HUDEP-2 (cell line): ENCODE data around the gene PDXP.
"Not testable (repeated sequence)": the region's sequence is repeated elsewhere in the genome, so short reads cannot be mapped to it uniquely, and the experiment has no call there.

ENCODE experiments used
- DNase-seq, 76 experiments: peaks; one replicate each; lab custom pipeline; 2025; ENCODE audit not compliant: unreplicated experiment in 76 of 76; lab: John Stamatoyannopoulos, UW

PDXP gene

GRCh38 chr22:37641561-37641949 lies 17.0 kb upstream of the PDXP start:
- peak in 1 of 76 experiments; percentile 3 for DNase-seq

GRCh38 chr22:37643225-37643847 lies 15.2 kb upstream of the PDXP start:
- peak in 68 of 76 experiments; percentile 16 to 87 (median 70) for DNase-seq

GRCh38 chr22:37647317-37647716 lies 11.2 kb upstream of the PDXP start:
- DNase-seq: no peak

GRCh38 chr22:37647928-37648327 lies 10.6 kb upstream of the PDXP start:
- peak in 75 of 76 experiments; percentile 25 to 97 (median 87) for DNase-seq

- no peak for DNase-seq
Observed at GRCh38 chr22:37650463-37651136, 7.9 kb upstream of the PDXP start.

GRCh38 chr22:37654563-37655251 lies 3.8 kb upstream of the PDXP start:
- no peak for DNase-seq

GRCh38 chr22:37655252-37655563 lies 3.3 kb upstream of the PDXP start:
- no peak for DNase-seq

- DNase-seq: not testable (repeated sequence)
Observed at GRCh38 chr22:37656583-37656982, 1.9 kb upstream of the PDXP start.

GRCh38 chr22:37657590-37658132 lies 862 bp upstream of the PDXP start:
- DNase-seq: peak in 36 of 76 experiments; percentile 14 to 62 (median 31)

- peak in 1 of 76 experiments; percentile 2 for DNase-seq
Observed at GRCh38 chr22:37659066-37659896, 758 bp downstream of the PDXP start.

GRCh38 chr22:37659897-37660708 lies 1.6 kb downstream of the PDXP start:
- peak in 59 of 76 experiments; percentile 10 to 66 (median 46) for DNase-seq

GRCh38 chr22:37660709-37661045 lies 2.2 kb downstream of the PDXP start:
- DNase-seq: no peak

GRCh38 chr22:37661160-37661924 lies 2.8 kb downstream of the PDXP start:
- DNase-seq: peak in 5 of 76 experiments; percentile 5 to 41 (median 12)

- DNase-seq: no peak
Observed at GRCh38 chr22:37662039-37662438, 3.5 kb downstream of the PDXP start.

- no peak for DNase-seq
Observed at GRCh38 chr22:37663521-37664140, 5.1 kb downstream of the PDXP start.

GRCh38 chr22:37664249-37665101 lies 6.0 kb downstream of the PDXP start:
- DNase-seq: no peak

- DNase-seq: no peak
Observed at GRCh38 chr22:37665487-37665886, 7.0 kb downstream of the PDXP start.

GRCh38 chr22:37669586-37669985 lies 11.1 kb downstream of the PDXP start:
- DNase-seq: no peak
